HepG2 (cell line): ENCODE data around the gene C9orf50.

Source experiments
- CENPBD1 ChIP-seq: sonication (generic); formaldehyde crosslinking; IDR thresholded peaks from 2 replicates; pipeline ENCODE4 v1.8.0; 2022; ENCODE audit warnings: missing genetic modification reagents, low read depth, mild to moderate bottlenecking, borderline replicate concordance
- CREM ChIP-seq, 2 experiments: sonication (generic) in 1 of 2; formaldehyde crosslinking in 1 of 2; IDR thresholded peaks; 2 replicates each; pipeline versions ENCODE4 v1.4.0 to v1.6.1; 2016 to 2020; ENCODE audit warnings: antibody characterized with exemption in 1 of 2, mild to moderate bottlenecking in 1 of 2, missing genetic modification reagents in 1 of 2
- GLI4 ChIP-seq: sonication (generic); formaldehyde crosslinking; IDR thresholded peaks from 2 replicates; pipeline ENCODE4 v1.5.1; 2020; ENCODE audit warnings: missing genetic modification reagents, mild to moderate bottlenecking, moderate library complexity, borderline replicate concordance
- ZBTB40 ChIP-seq, 2 experiments: fragments of 450-650 bp in 1 of 2; sonication (generic) in 1 of 2; formaldehyde crosslinking in 1 of 2; IDR thresholded peaks; 2 replicates each; pipeline versions ENCODE4 v1.6.1 to v1.8.0; 2016 to 2022; ENCODE audit warnings: antibody characterized with exemption in 1 of 2, mild to moderate bottlenecking in 1 of 2, missing genetic modification reagents in 1 of 2

- TF ChIP-seq CENPBD1 (CRISPR knock-in tag) (no peak), CREM (IDR thresholded peaks at IDR 0.05) (no peak), CREM (CRISPR knock-in tag; IDR thresholded peaks at IDR 0.05) (no peak), GLI4 (CRISPR knock-in tag) (no peak), ZBTB40 (IDR thresholded peaks at IDR 0.05) (no peak), ZBTB40 (CRISPR knock-in tag; IDR thresholded peaks at IDR 0.05) (no peak)
Measured at GRCh38 chr9:129646654-129647053, 25.8 kb upstream of the C9orf50 start.
